Medulla oblongata (tissue), 1 donor: ENCODE measurements around the gene ATM.
"Not testable (repeated sequence)": the region's sequence is repeated elsewhere in the genome, so short reads cannot be mapped to it uniquely, and the experiment has no call there.

Source experiments
- DNase-seq: peaks from one replicate; pipeline ENCODE4 v3.0.0-alpha.2; 2015; ENCODE audit errors: extremely low spot score

The ATM gene

GRCh38 chr11:108373505-108373904, 150.6 kb downstream of the ATM start:
- DNase-seq = not testable (repeated sequence)

GRCh38 chr11:108388576-108388975, 165.7 kb downstream of the ATM start:
- DNase-seq = no peak

GRCh38 chr11:108392353-108392752, 169.5 kb downstream of the ATM start:
- no peak for DNase-seq

- peak; percentile 5 for DNase-seq
Measured at GRCh38 chr11:108393046-108393445, 170.2 kb downstream of the ATM start.

GRCh38 chr11:108394744-108395284, 171.9 kb downstream of the ATM start:
- DNase-seq = no peak

- DNase-seq = not testable (repeated sequence)
Measured at GRCh38 chr11:108396672-108397071, 173.8 kb downstream of the ATM start.

- no peak for DNase-seq
Measured at GRCh38 chr11:108398439-108398838, 175.6 kb downstream of the ATM start.

- no peak for DNase-seq
Measured at GRCh38 chr11:108402241-108402640, 179.4 kb downstream of the ATM start.

- DNase-seq = no peak
Measured at GRCh38 chr11:108403052-108403451, 180.2 kb downstream of the ATM start.

- no peak for DNase-seq
Measured at GRCh38 chr11:108405706-108406105, 182.8 kb downstream of the ATM start.

GRCh38 chr11:108414958-108415357, 192.1 kb downstream of the ATM start:
- DNase-seq = no peak

GRCh38 chr11:108417551-108417950, 194.7 kb downstream of the ATM start:
- not testable (repeated sequence) for DNase-seq
